ENCODE results near the gene INTS7. TPM values are rescaled to one million over a fixed set of nuclear protein-coding genes. Genes with fewer than 3 reads are reported as not detected.

The INTS7 gene
- polyA plus RNA-seq, 1 of the 3 experiments (the other 2 are of a cell fraction): 8.7 TPM

DNA sequence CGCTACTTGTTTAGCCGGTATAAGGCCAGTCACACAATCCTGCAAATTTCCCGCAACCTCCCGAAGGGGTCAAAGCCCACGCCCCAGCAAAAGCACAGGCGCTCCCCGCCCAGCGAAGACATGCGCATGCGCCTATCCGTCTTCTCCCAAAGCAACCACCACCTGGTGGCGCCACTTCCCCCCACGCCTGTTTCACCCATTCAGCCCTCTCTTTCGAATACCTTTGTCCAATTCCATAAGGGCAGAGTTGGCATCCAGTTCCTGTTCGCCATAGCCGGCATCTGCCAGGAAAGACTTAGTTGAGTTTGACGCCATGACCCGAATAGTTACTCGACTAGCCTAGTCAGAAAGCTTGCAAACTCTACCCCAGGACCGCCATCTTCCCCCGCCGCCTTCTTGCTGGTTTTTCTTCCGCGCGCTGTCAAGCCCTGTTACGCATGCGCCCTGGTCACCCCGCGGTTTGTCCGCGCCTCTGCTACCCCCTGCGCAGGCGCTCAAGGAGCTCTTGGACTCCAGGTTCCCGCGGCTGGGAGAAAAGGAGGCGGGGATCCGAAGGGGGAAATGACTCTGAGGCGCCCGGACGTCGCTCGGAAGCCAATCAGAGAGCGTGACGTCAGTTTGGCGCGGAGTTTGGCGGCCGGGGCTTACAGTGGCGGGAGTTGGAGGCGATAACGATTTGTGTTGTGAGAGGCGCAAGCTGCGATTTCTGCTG lies at the start of gene INTS7, which contains the start of gene DTL (continued):
- TF ChIP-seq MEF2A (IDR thresholded peaks at IDR 0.05; ENCODE audit: borderline replicate concordance, low read depth) (no peak), TEAD4 (IDR thresholded peaks at IDR 0.05; ENCODE audit: borderline replicate concordance, insufficient read depth) (no peak), RFX5 (IDR thresholded peaks at IDR 0.05; ENCODE audit: low read length) (peak; percentile 75), EZH2phosphoT487 (IDR thresholded peaks at IDR 0.05; ENCODE audit: borderline replicate concordance, low read depth) (no peak), CHD2 (IDR thresholded peaks at IDR 0.05; ENCODE audit: low read length, partially characterized antibody) (no peak), MXI1 (IDR thresholded peaks at IDR 0.05; ENCODE audit: low read depth, low read length) (peak; percentile 92), FOXJ3 (CRISPR knock-in tag; IDR thresholded peaks at IDR 0.05) (no peak), NFIC (IDR thresholded peaks at IDR 0.05; ENCODE audit: borderline replicate concordance) (no peak; the same call in 1 of the 2 replicates), RAD21 (IDR thresholded peaks at IDR 0.05; ENCODE audit: low read length) (no peak)
- TF ChIP-seq, protein P1, sequence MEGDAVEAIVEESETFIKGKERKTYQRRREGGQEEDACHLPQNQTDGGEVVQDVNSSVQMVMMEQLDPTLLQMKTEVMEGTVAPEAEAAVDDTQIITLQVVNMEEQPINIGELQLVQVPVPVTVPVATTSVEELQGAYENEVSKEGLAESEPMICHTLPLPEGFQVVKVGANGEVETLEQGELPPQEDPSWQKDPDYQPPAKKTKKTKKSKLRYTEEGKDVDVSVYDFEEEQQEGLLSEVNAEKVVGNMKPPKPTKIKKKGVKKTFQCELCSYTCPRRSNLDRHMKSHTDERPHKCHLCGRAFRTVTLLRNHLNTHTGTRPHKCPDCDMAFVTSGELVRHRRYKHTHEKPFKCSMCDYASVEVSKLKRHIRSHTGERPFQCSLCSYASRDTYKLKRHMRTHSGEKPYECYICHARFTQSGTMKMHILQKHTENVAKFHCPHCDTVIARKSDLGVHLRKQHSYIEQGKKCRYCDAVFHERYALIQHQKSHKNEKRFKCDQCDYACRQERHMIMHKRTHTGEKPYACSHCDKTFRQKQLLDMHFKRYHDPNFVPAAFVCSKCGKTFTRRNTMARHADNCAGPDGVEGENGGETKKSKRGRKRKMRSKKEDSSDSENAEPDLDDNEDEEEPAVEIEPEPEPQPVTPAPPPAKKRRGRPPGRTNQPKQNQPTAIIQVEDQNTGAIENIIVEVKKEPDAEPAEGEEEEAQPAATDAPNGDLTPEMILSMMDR (IDR thresholded peaks at IDR 0.05): peak; percentile 92
- TF ChIP-seq, protein P2, sequence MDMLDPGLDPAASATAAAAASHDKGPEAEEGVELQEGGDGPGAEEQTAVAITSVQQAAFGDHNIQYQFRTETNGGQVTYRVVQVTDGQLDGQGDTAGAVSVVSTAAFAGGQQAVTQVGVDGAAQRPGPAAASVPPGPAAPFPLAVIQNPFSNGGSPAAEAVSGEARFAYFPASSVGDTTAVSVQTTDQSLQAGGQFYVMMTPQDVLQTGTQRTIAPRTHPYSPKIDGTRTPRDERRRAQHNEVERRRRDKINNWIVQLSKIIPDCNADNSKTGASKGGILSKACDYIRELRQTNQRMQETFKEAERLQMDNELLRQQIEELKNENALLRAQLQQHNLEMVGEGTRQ (IDR thresholded peaks at IDR 0.05; ENCODE audit: borderline replicate concordance, low read depth, low read length): no peak
- TF ChIP-seq, protein P3, sequence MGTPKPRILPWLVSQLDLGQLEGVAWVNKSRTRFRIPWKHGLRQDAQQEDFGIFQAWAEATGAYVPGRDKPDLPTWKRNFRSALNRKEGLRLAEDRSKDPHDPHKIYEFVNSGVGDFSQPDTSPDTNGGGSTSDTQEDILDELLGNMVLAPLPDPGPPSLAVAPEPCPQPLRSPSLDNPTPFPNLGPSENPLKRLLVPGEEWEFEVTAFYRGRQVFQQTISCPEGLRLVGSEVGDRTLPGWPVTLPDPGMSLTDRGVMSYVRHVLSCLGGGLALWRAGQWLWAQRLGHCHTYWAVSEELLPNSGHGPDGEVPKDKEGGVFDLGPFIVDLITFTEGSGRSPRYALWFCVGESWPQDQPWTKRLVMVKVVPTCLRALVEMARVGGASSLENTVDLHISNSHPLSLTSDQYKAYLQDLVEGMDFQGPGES (IDR thresholded peaks at IDR 0.05; ENCODE audit: low read depth, low read length): no peak

- WGBS (ENCODE audit: low lambda C conversion rate): 98% methylated on average over 2 of the region's 2 CpGs
- no peaks in the 10 kb centered on the region for H3K9me2 ChIP-seq
- ChIA-PET POLR2A (no interaction called here), CTCF (interaction anchor here (0.7 to 4.3 kb wide), 3 partner anchors 12 to 373 kb away, joined by 4 to 25 read pairs (median 10); no protein-coding TSS in a partner anchor)
- H2AFZ ChIP-seq (ENCODE audit: low read depth): no peak overlapping the region
- no peaks in the 10 kb centered on the region for H3K9me3 ChIP-seq
- no peak overlapping the region for H3K9ac ChIP-seq
- no peak overlapping the region for H3K4me3 ChIP-seq (ENCODE audit: low read depth in 2 of 2, low read length in 1 of 2)
- H3K4me2 ChIP-seq: no peak overlapping the region
- no peaks in the 10 kb centered on the region for H4K20me1 ChIP-seq (ENCODE audit: insufficient read depth)
- H3K4me1 ChIP-seq (ENCODE audit: control insufficient read depth in 1 of 2, insufficient read depth in 2 of 2, low read depth in 1 of 2, low read length in 1 of 2): peaks cover under 1 to 4% of the 10 kb centered on the region in 2 experiments; a peak in 2 of 4 replicates
- DNase-seq: no peak
- H3K27me3 ChIP-seq (ENCODE audit: insufficient read depth): no peaks in the 10 kb centered on the region
- H3K79me2 ChIP-seq (ENCODE audit: insufficient read depth): no peaks in the 10 kb centered on the region
- H3K36me3 ChIP-seq (replicated peaks in 1 of 2; ENCODE audit: control insufficient read depth in 1 of 2, insufficient read depth in 2 of 2, low read length in 1 of 2): peaks cover 37 to 53% of the 10 kb centered on the region in 2 experiments
- no peak overlapping the region for H3K27ac ChIP-seq (ENCODE audit: low read depth in 2 of 2, low read length in 1 of 2)
- H3F3A ChIP-seq (replicated peaks; ENCODE audit: insufficient read depth): no peaks in the 10 kb centered on the region
- no peak for TF ChIP-seq SIN3A (IDR thresholded peaks at IDR 0.05; ENCODE audit: borderline replicate concordance, low read depth, low read length)
- TF ChIP-seq RCOR1 (IDR thresholded peaks at IDR 0.05; ENCODE audit: low read length): no peak
- TF ChIP-seq, protein P2 (IDR thresholded peaks at IDR 0.05; ENCODE audit: borderline replicate concordance, low read depth, low read length): no peak
- TF ChIP-seq FOXJ3 (CRISPR knock-in tag; IDR thresholded peaks at IDR 0.05): no peak
- TF ChIP-seq, protein P1 (IDR thresholded peaks at IDR 0.05): no peak
- TF ChIP-seq CHD2 (IDR thresholded peaks at IDR 0.05; ENCODE audit: low read length, partially characterized antibody): no peak
- TF ChIP-seq PBX3 (IDR thresholded peaks at IDR 0.05): no peak
- TF ChIP-seq MEF2A (IDR thresholded peaks at IDR 0.05; ENCODE audit: borderline replicate concordance, low read depth): no peak
- TF ChIP-seq MXI1 (IDR thresholded peaks at IDR 0.05; ENCODE audit: low read depth, low read length): no peak
- no peak for TF ChIP-seq RAD21 (IDR thresholded peaks at IDR 0.05; ENCODE audit: low read length)
- TF ChIP-seq, protein P3 (IDR thresholded peaks at IDR 0.05; ENCODE audit: low read depth, low read length): no peak
- no peak for TF ChIP-seq EP300 (IDR thresholded peaks at IDR 0.05; ENCODE audit: borderline replicate concordance in 1 of 2, low read depth in 1 of 2, low read length in 1 of 2)
Observed at GRCh38 chr1:212082765-212083406, 47.5 kb upstream of the INTS7 start.
